GM12801 (cell line): Measurements from ENCODE around the gene DMBX1.

ENCODE experiments used
- CTCF ChIP-seq: IDR thresholded peaks from one replicate; pipeline ENCODE4 v1.5.1; 2011; ENCODE audit warnings: control low read depth; ENCODE audit not compliant: insufficient read length; ENCODE audit errors: extremely low read depth

DMBX1 gene

GRCh38 chr1:46485564-46486431 lies 3.8 kb upstream of the DMBX1 start:
- TF ChIP-seq CTCF: no peak

GRCh38 chr1:46486432-46487015 lies 3.1 kb upstream of the DMBX1 start:
- TF ChIP-seq CTCF: no peak

GRCh38 chr1:46487818-46488218 lies 1.8 kb upstream of the DMBX1 start:
- no peak for TF ChIP-seq CTCF

GRCh38 chr1:46488343-46489168 lies 1.1 kb upstream of the DMBX1 start:
- no peak for TF ChIP-seq CTCF

- TF ChIP-seq CTCF: no peak
Observed at GRCh38 chr1:46489169-46489637, 433 bp upstream of the DMBX1 start.

- TF ChIP-seq CTCF: no peak
Observed at GRCh38 chr1:46490406-46490655, 695 bp downstream of the DMBX1 start.

GRCh38 chr1:46490656-46491442 lies 1.2 kb downstream of the DMBX1 start:
- no peak for TF ChIP-seq CTCF
